ENCODE measurements around the gene NFATC1. TPM values are rescaled to one million over a fixed set of nuclear protein-coding genes. Genes with fewer than 3 reads are reported as not detected.

Gene NFATC1
- total and polyA plus RNA-seq, 8 donors = 3.4 to 7.9 (median 4.4) TPM

DNA sequence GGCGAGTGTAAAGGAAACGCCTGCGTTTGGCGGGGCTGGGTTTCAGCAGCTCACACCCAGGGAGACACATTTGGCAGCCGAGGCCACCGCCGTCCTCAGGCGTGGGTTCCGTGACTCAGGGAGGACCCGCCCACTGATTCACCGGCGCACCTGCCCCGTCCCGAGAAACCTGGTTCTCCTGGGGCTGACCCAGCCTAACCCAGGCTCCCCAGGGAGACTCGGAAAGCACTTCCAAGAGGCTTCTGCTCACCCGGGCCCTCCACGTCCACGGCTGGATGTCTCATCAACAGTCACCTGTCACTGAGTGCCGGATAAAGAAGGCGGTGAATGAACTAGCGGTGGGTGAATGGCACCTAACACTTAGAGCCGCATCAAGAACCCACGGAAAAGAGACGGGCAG, 157.4 kb downstream of the NFATC1 start:
- TF ChIP-seq, protein P1, sequence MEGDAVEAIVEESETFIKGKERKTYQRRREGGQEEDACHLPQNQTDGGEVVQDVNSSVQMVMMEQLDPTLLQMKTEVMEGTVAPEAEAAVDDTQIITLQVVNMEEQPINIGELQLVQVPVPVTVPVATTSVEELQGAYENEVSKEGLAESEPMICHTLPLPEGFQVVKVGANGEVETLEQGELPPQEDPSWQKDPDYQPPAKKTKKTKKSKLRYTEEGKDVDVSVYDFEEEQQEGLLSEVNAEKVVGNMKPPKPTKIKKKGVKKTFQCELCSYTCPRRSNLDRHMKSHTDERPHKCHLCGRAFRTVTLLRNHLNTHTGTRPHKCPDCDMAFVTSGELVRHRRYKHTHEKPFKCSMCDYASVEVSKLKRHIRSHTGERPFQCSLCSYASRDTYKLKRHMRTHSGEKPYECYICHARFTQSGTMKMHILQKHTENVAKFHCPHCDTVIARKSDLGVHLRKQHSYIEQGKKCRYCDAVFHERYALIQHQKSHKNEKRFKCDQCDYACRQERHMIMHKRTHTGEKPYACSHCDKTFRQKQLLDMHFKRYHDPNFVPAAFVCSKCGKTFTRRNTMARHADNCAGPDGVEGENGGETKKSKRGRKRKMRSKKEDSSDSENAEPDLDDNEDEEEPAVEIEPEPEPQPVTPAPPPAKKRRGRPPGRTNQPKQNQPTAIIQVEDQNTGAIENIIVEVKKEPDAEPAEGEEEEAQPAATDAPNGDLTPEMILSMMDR (IDR thresholded peaks at IDR 0.05) = no peak
- no peaks in the 10 kb centered on the region for H3K36me3 ChIP-seq
- DNase-seq (no peak), ATAC-seq (no peak), FAIRE-seq (no peak)
- H3K4me3 ChIP-seq = no peak overlapping the region
- H3K9me3 ChIP-seq = no peaks in the 10 kb centered on the region
- no peaks in the 10 kb centered on the region for H3K27me3 ChIP-seq
- intact Hi-C loops (cut with DNase I) = no loop called here
- WGBS, 2 donors = 71 to 78% methylated on average over 21 to 24 of the region's 24 CpGs
- no peaks in the 10 kb centered on the region for H3K4me1 ChIP-seq
- no peak overlapping the region for H3K27ac ChIP-seq

DNA sequence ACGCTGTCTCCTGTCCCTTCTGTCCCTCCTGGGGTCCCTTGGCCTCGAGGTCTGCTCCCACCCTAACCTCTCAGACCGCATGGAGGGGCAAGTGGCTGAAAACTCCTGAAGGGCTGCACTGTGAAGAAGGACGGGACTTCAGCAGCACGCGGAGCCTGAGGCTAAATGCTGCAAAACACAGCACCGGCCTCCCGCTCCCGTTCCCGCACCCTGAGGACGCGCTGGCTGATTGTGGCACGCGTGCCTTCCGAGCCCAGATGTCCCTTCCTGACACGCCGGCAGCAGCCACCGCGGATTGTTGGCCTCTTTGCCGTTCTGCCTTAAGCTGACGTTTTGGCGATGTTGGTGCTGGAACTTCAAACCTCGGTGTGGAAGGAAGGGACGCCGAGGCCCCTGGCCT, 158.0 kb downstream of the NFATC1 start:
- 80 to 88% methylated on average over 25 of the region's 25 CpGs for WGBS, 2 donors
- ATAC-seq = no peak
- DNase-seq = no peak
- Histone ChIP-seq H3K27me3 (no peaks in the 10 kb centered on the region), H3K4me1 (no peaks in the 10 kb centered on the region), H3K4me3 (no peak overlapping the region), H3K36me3 (no peaks in the 10 kb centered on the region), H3K9me3 (no peaks in the 10 kb centered on the region), H3K27ac (no peak overlapping the region)
- no peak for FAIRE-seq
- intact Hi-C loops (cut with DNase I) = no loop called here
- TF ChIP-seq, protein P1 (IDR thresholded peaks at IDR 0.05) = no peak

DNA sequence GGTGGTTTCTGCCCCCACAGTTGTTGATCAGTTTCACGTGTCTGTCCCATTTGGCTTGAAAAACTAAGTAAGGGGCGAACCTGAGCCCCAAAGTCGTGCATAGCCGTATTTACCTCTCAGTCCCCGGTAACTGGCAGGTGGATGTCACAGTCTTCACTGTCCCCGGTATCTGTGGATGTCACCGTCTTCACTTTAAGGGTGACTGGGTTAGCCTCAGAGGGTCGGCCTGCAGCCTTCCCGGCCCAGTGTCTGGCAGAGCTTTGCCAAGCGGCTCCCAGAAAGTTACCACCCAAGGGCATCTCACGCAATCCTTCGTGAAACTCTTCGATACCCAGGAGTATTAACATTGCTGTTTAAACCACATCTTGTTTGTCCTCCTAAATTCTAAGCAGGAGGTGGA, 158.6 kb downstream of the NFATC1 start:
- no peak for FAIRE-seq
- Histone ChIP-seq H3K27ac (no peak overlapping the region), H3K27me3 (no peaks in the 10 kb centered on the region), H3K4me3 (no peak overlapping the region), H3K4me1 (no peaks in the 10 kb centered on the region), H3K36me3 (no peaks in the 10 kb centered on the region), H3K9me3 (no peaks in the 10 kb centered on the region)
- no peak for DNase-seq
- intact Hi-C loops (cut with DNase I) = no loop called here
- TF ChIP-seq, protein P1 (IDR thresholded peaks at IDR 0.05) = no peak
- no peak for ATAC-seq
- WGBS, 2 donors = 74 to 84% methylated on average over 13 of the region's 13 CpGs

DNA sequence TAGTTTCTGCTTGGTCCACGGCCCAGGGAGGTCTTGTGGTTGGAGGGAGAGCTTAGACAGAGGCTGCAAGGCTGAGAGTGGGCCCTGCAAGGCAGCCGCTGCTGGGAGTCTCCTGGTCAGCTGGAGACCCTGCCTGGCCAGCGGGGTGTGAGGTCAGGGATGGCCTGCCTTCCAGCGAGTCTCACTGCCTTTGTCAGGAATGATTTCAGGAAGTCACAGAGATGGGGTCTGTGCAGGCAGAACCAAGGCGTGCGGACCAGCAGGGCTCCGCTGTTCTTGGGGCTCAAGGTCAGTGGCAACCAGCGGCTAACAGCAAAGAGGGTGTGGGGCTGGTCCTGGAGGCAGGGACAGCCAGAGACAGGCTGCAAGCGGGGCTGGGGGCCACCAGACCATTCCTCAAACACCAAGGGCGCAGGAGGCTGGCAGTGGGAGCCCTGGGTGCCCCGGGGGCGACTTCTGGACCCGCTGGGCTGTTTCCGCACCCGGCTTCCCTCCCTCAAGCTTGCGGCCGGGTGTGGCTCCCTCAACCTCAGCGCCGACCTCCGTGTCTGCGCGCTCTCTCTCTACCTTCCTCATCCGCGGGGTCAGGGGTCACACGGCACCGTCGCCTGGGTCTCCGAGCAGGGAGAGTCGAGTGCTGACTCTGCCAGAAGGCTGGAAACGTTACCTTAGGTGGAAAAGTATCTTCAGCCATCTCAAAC, 159.4 kb downstream of the NFATC1 start:
- Histone ChIP-seq H3K4me1 (no peaks in the 10 kb centered on the region), H3K9me3 (no peaks in the 10 kb centered on the region), H3K36me3 (no peaks in the 10 kb centered on the region), H3K27me3 (no peaks in the 10 kb centered on the region), H3K27ac (no peak overlapping the region), H3K4me3 (no peak overlapping the region)
- 68 to 74% methylated on average over 30 of the region's 30 CpGs for WGBS, 2 donors
- FAIRE-seq (no peak), DNase-seq (peak in 3 of 6 donors; percentile 6 to 55 (median 11)), ATAC-seq (no peak)
- intact Hi-C loops (cut with DNase I) = no loop called here
- TF ChIP-seq, protein P1 (IDR thresholded peaks at IDR 0.05) = no peak

DNA sequence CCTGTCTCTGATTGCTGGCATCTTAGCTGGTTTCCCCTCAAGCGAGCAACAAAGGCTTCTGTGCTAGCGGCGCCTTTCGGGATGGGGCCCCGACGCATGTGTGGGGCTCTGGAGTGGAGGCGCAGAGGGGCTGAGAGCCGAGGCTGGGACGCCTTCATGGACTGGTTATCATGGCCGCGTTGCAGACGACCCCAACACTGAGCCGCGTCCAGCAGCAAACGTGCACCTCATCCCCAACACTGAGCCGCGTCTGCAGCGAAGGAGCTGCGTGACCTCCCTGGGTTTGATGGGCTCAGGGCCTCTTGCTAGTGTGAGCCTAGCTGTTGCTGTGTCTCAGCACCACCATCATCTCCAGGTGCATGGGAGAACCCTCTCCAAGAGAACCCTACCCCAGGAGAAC, 160.2 kb downstream of the NFATC1 start:
- H3K9me3 ChIP-seq = no peaks in the 10 kb centered on the region
- no peaks in the 10 kb centered on the region for H3K36me3 ChIP-seq
- no peaks in the 10 kb centered on the region for H3K27me3 ChIP-seq
- ATAC-seq = no peak
- no peak overlapping the region for H3K4me3 ChIP-seq
- intact Hi-C loops (cut with DNase I) = no loop called here
- DNase-seq = peak in 1 of 6 donors; percentile 9
- no peak overlapping the region for H3K27ac ChIP-seq
- 81 to 87% methylated on average over 19 of the region's 19 CpGs for WGBS, 2 donors
- no peak for FAIRE-seq
- no peaks in the 10 kb centered on the region for H3K4me1 ChIP-seq
- TF ChIP-seq, protein P1 (IDR thresholded peaks at IDR 0.05) = no peak
